Loucy (cell line): ENCODE data around the gene ADGRG1.

ENCODE experiments used
- EZH2phosphoT487 ChIP-seq: fragments of 200-600 bp; IDR thresholded peaks from 2 replicates; pipeline ENCODE4 v1.6.1; 2018; ENCODE audit warnings: antibody characterized with exemption, mild to moderate bottlenecking, moderate library complexity, borderline replicate concordance
- TF ChIP-seq, protein P1 (sequence below): fragments of 200-600 bp; sonication (generic); conservative IDR thresholded peaks from 2 replicates; pipeline ENCODE4 v1.5.1; 2014; ENCODE audit warnings: mild to moderate bottlenecking, antibody characterized with exemption, low read length

DNA sequence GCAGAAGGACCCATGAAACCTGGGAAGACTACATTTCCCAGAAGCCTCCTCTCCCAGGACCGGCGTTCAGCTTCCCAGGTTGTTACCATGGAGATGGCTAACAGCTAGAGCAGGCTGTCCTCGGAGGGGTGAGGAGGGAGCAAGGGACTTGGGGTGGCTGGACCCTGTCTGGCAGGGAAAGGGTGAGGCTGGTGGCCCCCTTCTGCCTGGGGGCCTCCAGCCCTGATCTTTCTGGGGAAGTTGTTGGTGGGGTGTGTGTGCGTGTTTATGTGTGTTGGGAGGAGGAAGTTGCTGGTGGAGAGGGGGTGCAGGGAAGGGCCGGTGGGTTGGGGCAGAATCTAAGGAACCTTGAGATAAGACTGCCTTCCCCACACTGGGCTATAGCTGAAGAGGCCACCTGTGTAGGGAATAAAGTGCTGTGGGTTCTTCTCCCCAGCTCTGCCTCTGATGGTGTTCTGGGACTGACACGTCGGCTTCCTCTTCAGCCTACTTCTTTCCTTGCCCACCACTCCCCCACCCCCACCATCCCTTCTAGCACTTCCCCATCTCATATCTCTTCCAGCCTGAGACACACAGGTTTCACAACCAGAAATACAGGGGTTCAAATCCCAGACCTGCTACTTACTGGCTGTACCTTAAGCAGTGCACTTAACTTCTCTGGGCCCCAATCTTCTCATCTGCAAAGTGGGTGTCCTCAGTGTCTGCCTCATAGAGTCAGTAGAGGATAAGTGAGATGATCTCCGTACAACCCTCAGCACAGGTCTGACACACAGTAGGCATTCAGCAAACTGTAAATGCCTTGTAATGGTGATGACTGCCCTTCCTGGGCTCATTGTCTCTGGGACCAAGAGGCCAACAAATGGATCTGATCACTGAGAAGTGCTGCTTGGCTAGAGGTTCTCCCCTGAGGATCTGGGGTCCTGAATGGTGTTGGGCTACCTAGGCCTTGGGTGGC, 66.6 kb downstream of the ADGRG1 start, which contains the start of gene DRC7:
- no peak for TF ChIP-seq EZH2phosphoT487
- TF ChIP-seq, protein P1, sequence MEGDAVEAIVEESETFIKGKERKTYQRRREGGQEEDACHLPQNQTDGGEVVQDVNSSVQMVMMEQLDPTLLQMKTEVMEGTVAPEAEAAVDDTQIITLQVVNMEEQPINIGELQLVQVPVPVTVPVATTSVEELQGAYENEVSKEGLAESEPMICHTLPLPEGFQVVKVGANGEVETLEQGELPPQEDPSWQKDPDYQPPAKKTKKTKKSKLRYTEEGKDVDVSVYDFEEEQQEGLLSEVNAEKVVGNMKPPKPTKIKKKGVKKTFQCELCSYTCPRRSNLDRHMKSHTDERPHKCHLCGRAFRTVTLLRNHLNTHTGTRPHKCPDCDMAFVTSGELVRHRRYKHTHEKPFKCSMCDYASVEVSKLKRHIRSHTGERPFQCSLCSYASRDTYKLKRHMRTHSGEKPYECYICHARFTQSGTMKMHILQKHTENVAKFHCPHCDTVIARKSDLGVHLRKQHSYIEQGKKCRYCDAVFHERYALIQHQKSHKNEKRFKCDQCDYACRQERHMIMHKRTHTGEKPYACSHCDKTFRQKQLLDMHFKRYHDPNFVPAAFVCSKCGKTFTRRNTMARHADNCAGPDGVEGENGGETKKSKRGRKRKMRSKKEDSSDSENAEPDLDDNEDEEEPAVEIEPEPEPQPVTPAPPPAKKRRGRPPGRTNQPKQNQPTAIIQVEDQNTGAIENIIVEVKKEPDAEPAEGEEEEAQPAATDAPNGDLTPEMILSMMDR = no peak
